Activated T-cell treated with anti-CD3 and anti-CD28 coated beads, Interleukin-2, amount 50 U/mL, for 72 hours (primary cell): ENCODE measurements around the gene COL26A1. TPM values are rescaled to one million over a fixed set of nuclear protein-coding genes. Genes with fewer than 3 reads are reported as not detected.

Experiments
- ATAC-seq, 2 donors: fragments of 150-1000 bp; cut with Tn5 transposase; replicated peaks in 1 of 2; 2 replicates each; pipeline ENCODE4 v1.10.0; 2021; ENCODE audit warnings: moderate library complexity in 2 of 2, mild to moderate bottlenecking in 1 of 2
- DNase-seq, 2 donors: peaks; one replicate each; pipeline ENCODE4 v3.0.0; 2021 to 2022; ENCODE audit warnings: mixed read lengths in 1 of 2
- H3K27ac Mint-ChIP-seq: one replicate; pipeline ENCODE4 v1.8.0; 2022; ENCODE audit warnings: mild to moderate bottlenecking, moderate library complexity, mixed read lengths
- H3K27me3 Mint-ChIP-seq: one replicate; pipeline ENCODE4 v1.8.0; 2022; ENCODE audit warnings: low read depth, mixed read lengths
- H3K36me3 Mint-ChIP-seq, 2 donors: one replicate each; pipeline ENCODE4 v1.8.0; 2022; ENCODE audit warnings: mixed read lengths in 2 of 2, mild to moderate bottlenecking in 1 of 2; ENCODE audit not compliant: insufficient read depth in 2 of 2
- H3K4me1 Mint-ChIP-seq: one replicate; pipeline ENCODE4 v1.8.0; 2022; ENCODE audit warnings: low read depth, mixed read lengths
- H3K4me3 Mint-ChIP-seq, 2 donors: one replicate each; pipeline ENCODE4 v1.8.0; 2022; ENCODE audit warnings: mild to moderate bottlenecking in 2 of 2, mixed read lengths in 2 of 2, moderate library complexity in 2 of 2
- H3K9me3 Mint-ChIP-seq, 2 donors: one replicate each; pipeline ENCODE4 v1.8.0; 2022; ENCODE audit warnings: mixed read lengths in 2 of 2
- total RNA-seq, 2 donors: library from RNA; stranded (reverse); gene quantifications; one replicate each; pipeline ENCODE4 v1.2.3, GENCODE V29; 2022

The COL26A1 gene
- total RNA-seq, 2 donors from 2014 or later, result 0.22 TPM; not detected in 1

GRCh38 chr7:101564778-101565211, 202.1 kb downstream of the COL26A1 start:
- Mint-ChIP-seq H3K27me3 (no peaks in the 10 kb centered on the region), H3K27ac (no peak overlapping the region), H3K9me3 (no peaks in the 10 kb centered on the region), H3K4me1 (no peaks in the 10 kb centered on the region), H3K36me3 (peaks cover 0 to 3% of the 10 kb centered on the region in 2 donors), H3K4me3 (no peak overlapping the region)
- DNase-seq, result no peak
- ATAC-seq, result no peak

- no peaks in the 10 kb centered on the region for H3K9me3 Mint-ChIP-seq
- peaks cover under 1% of the 10 kb centered on the region for H3K27me3 Mint-ChIP-seq
- ATAC-seq (no peak), DNase-seq (no peak)
- H3K27ac Mint-ChIP-seq, result no peak overlapping the region
- no peak overlapping the region for H3K4me3 Mint-ChIP-seq
- H3K4me1 Mint-ChIP-seq, result no peaks in the 10 kb centered on the region
- peaks cover 0 to 3% of the 10 kb centered on the region in 2 donors for H3K36me3 Mint-ChIP-seq
Measured at GRCh38 chr7:101565601-101566209, 203.0 kb downstream of the COL26A1 start.

GRCh38 chr7:101567230-101567629, 204.6 kb downstream of the COL26A1 start:
- DNase-seq, result no peak

GRCh38 chr7:101572156-101572555, 209.5 kb downstream of the COL26A1 start:
- Mint-ChIP-seq H3K4me1 (no peaks in the 10 kb centered on the region), H3K27me3 (peaks cover 11% of the 10 kb centered on the region), H3K27ac (no peak overlapping the region), H3K4me3 (no peak overlapping the region), H3K36me3 (peaks cover 0 to 8% of the 10 kb centered on the region in 2 donors), H3K9me3 (peaks cover 8% of the 10 kb centered on the region in 2 donors)
- no peak for DNase-seq
- no peak for ATAC-seq

More at GRCh38 chr7:101567230-101567629, 204.6 kb downstream of the COL26A1 start:
- no peak for ATAC-seq
- Mint-ChIP-seq H3K27ac (no peak overlapping the region), H3K27me3 (peaks cover 11% of the 10 kb centered on the region), H3K4me1 (no peaks in the 10 kb centered on the region), H3K36me3 (peaks cover 0 to 3% of the 10 kb centered on the region in 2 donors), H3K9me3 (peaks cover 2% of the 10 kb centered on the region in 2 donors), H3K4me3 (no peak overlapping the region)

- no peak overlapping the region for H3K27ac Mint-ChIP-seq
- ATAC-seq (no peak), DNase-seq (no peak)
- H3K9me3 Mint-ChIP-seq, result peaks cover 8 to 11% of the 10 kb centered on the region in 2 donors
- H3K36me3 Mint-ChIP-seq, result peaks cover 0 to 5% of the 10 kb centered on the region in 2 donors
- H3K27me3 Mint-ChIP-seq, result peaks cover 11% of the 10 kb centered on the region
- no peaks in the 10 kb centered on the region for H3K4me1 Mint-ChIP-seq
- H3K4me3 Mint-ChIP-seq, result no peak overlapping the region
Measured at GRCh38 chr7:101575168-101575567, 212.5 kb downstream of the COL26A1 start.

GRCh38 chr7:101575721-101576120, 213.0 kb downstream of the COL26A1 start:
- Mint-ChIP-seq H3K27me3 (peaks cover 10% of the 10 kb centered on the region), H3K9me3 (peaks cover 8 to 11% of the 10 kb centered on the region in 2 donors), H3K4me3 (no peak overlapping the region), H3K36me3 (peaks cover 0 to 5% of the 10 kb centered on the region in 2 donors), H3K27ac (no peak overlapping the region), H3K4me1 (no peaks in the 10 kb centered on the region)
- DNase-seq (no peak), ATAC-seq (no peak)

GRCh38 chr7:101576998-101577397, 214.3 kb downstream of the COL26A1 start:
- ATAC-seq, result no peak

GRCh38 chr7:101578552-101578951, 215.9 kb downstream of the COL26A1 start:
- Mint-ChIP-seq H3K4me1 (no peaks in the 10 kb centered on the region), H3K4me3 (no peak overlapping the region), H3K9me3 (peaks cover 3 to 6% of the 10 kb centered on the region in 2 donors), H3K36me3 (peaks cover 0 to 1% of the 10 kb centered on the region in 2 donors), H3K27me3 (no peaks in the 10 kb centered on the region), H3K27ac (no peak overlapping the region)
- DNase-seq, result no peak
- no peak for ATAC-seq

More at GRCh38 chr7:101576998-101577397, 214.3 kb downstream of the COL26A1 start:
- Mint-ChIP-seq H3K4me3 (no peak overlapping the region), H3K27ac (no peak overlapping the region), H3K4me1 (no peaks in the 10 kb centered on the region), H3K27me3 (no peaks in the 10 kb centered on the region), H3K9me3 (peaks cover 6 to 9% of the 10 kb centered on the region in 2 donors), H3K36me3 (peaks cover 0 to 5% of the 10 kb centered on the region in 2 donors)
- DNase-seq, result no peak

- peaks cover 0 to 3% of the 10 kb centered on the region in 2 donors for H3K9me3 Mint-ChIP-seq
- H3K4me3 Mint-ChIP-seq, result no peak overlapping the region
- no peak for ATAC-seq
- H3K36me3 Mint-ChIP-seq, result no peaks in the 10 kb centered on the region
- no peak overlapping the region for H3K27ac Mint-ChIP-seq
- no peak for DNase-seq
- H3K27me3 Mint-ChIP-seq, result no peaks in the 10 kb centered on the region
- H3K4me1 Mint-ChIP-seq, result no peaks in the 10 kb centered on the region
Measured at GRCh38 chr7:101580596-101580995, 217.9 kb downstream of the COL26A1 start.

GRCh38 chr7:101581891-101582290, 219.2 kb downstream of the COL26A1 start:
- ATAC-seq (no peak), DNase-seq (no peak)
- peaks cover 0 to 3% of the 10 kb centered on the region in 2 donors for H3K9me3 Mint-ChIP-seq
- H3K36me3 Mint-ChIP-seq, result no peaks in the 10 kb centered on the region
- no peaks in the 10 kb centered on the region for H3K27me3 Mint-ChIP-seq
- no peak overlapping the region for H3K27ac Mint-ChIP-seq
- H3K4me1 Mint-ChIP-seq, result no peaks in the 10 kb centered on the region
- H3K4me3 Mint-ChIP-seq, result no peak overlapping the region

- no peaks in the 10 kb centered on the region for H3K27me3 Mint-ChIP-seq
- H3K36me3 Mint-ChIP-seq, result no peaks in the 10 kb centered on the region
- H3K4me1 Mint-ChIP-seq, result no peaks in the 10 kb centered on the region
- ATAC-seq (no peak), DNase-seq (no peak)
- H3K27ac Mint-ChIP-seq, result no peak overlapping the region
- peaks cover 0 to 3% of the 10 kb centered on the region in 2 donors for H3K9me3 Mint-ChIP-seq
- no peak overlapping the region for H3K4me3 Mint-ChIP-seq
Measured at GRCh38 chr7:101582971-101583370, 220.3 kb downstream of the COL26A1 start.

GRCh38 chr7:101586078-101586905, 223.6 kb downstream of the COL26A1 start:
- Mint-ChIP-seq H3K4me1 (no peaks in the 10 kb centered on the region), H3K36me3 (no peaks in the 10 kb centered on the region), H3K27me3 (no peaks in the 10 kb centered on the region), H3K4me3 (no peak overlapping the region), H3K9me3 (no peaks in the 10 kb centered on the region), H3K27ac (no peak overlapping the region)
- ATAC-seq (no peak), DNase-seq (no peak)

GRCh38 chr7:101586906-101587677, 224.4 kb downstream of the COL26A1 start:
- ATAC-seq (no peak), DNase-seq (no peak)
- Mint-ChIP-seq H3K36me3 (no peaks in the 10 kb centered on the region), H3K9me3 (no peaks in the 10 kb centered on the region), H3K4me1 (no peaks in the 10 kb centered on the region), H3K27ac (no peak overlapping the region), H3K27me3 (no peaks in the 10 kb centered on the region), H3K4me3 (no peak overlapping the region)
